GM20000 (cell line): ENCODE data around the gene CMIP.
A peak's percentile ranks its signal among the peaks of the same experiment; 100 is the strongest.

Experiments
- DNase-seq: peaks from one replicate; pipeline ENCODE4 v3.0.0; 2012; ENCODE audit warnings: low spot score
- CTCF ChIP-seq: IDR thresholded peaks from 2 replicates; pipeline ENCODE4 v1.5.1; 2012; ENCODE audit warnings: mild to moderate bottlenecking, control low read depth; ENCODE audit errors: extremely low read depth, missing control alignments

Gene CMIP

GRCh38 chr16:81500833-81501521 is 56.4 kb downstream of the CMIP start:
- no peak for TF ChIP-seq CTCF
- DNase-seq: no peak

GRCh38 chr16:81502396-81503070 is 57.9 kb downstream of the CMIP start:
- no peak for DNase-seq
- no peak for TF ChIP-seq CTCF

GRCh38 chr16:81505011-81505661 is 60.5 kb downstream of the CMIP start:
- TF ChIP-seq CTCF: no peak
- DNase-seq: peak; percentile 79

- DNase-seq: no peak
- no peak for TF ChIP-seq CTCF
Observed at GRCh38 chr16:81509404-81509803, 64.8 kb downstream of the CMIP start.

GRCh38 chr16:81510016-81510415 is 65.4 kb downstream of the CMIP start:
- no peak for DNase-seq
- no peak for TF ChIP-seq CTCF

- no peak for DNase-seq
- TF ChIP-seq CTCF: no peak
Observed at GRCh38 chr16:81511371-81511770, 66.8 kb downstream of the CMIP start.
